HepG2 (cell line): ENCODE measurements around the gene CBX2. TPM values are rescaled to one million over a fixed set of nuclear protein-coding genes. Genes with fewer than 3 reads are reported as not detected.
A peak's percentile ranks its signal among the peaks of the same experiment; 100 is the strongest.

Source experiments
- FOXM1 ChIP-seq: sonication (generic); formaldehyde crosslinking; IDR thresholded peaks from 2 replicates; pipeline ENCODE4 v1.5.0; 2020; ENCODE audit warnings: missing genetic modification reagents
- GFI1 ChIP-seq: sonication (generic); formaldehyde crosslinking; IDR thresholded peaks from 2 replicates; pipeline ENCODE4 v1.5.0; 2020; ENCODE audit warnings: missing genetic modification reagents, mild to moderate bottlenecking, borderline replicate concordance
- HMGXB3 ChIP-seq: sonication (generic); formaldehyde crosslinking; IDR thresholded peaks from 2 replicates; pipeline ENCODE4 v1.4.0; 2020; ENCODE audit warnings: missing genetic modification reagents, borderline replicate concordance
- MEIS2 ChIP-seq: sonication (generic); formaldehyde crosslinking; IDR thresholded peaks from 2 replicates; pipeline ENCODE4 v1.9.0; 2021; ENCODE audit warnings: mild to moderate bottlenecking, missing genetic modification reagents
- MLXIP ChIP-seq: sonication (generic); formaldehyde crosslinking; IDR thresholded peaks from 2 replicates; pipeline ENCODE4 v1.9.0; 2021; ENCODE audit warnings: missing genetic modification reagents, borderline replicate concordance
- SMYD3 ChIP-seq: sonication (generic); formaldehyde crosslinking; IDR thresholded peaks from 2 replicates; pipeline ENCODE4 v1.8.1; 2023; ENCODE audit warnings: mild to moderate bottlenecking, missing genetic modification reagents
- ZBTB2 ChIP-seq: sonication (generic); formaldehyde crosslinking; IDR thresholded peaks from 2 replicates; pipeline ENCODE4 v1.8.0; 2022; ENCODE audit warnings: low read depth, missing genetic modification reagents
- ZC3H13 ChIP-seq: sonication (generic); formaldehyde crosslinking; IDR thresholded peaks from 2 replicates; pipeline ENCODE4 v1.8.1; 2023; ENCODE audit warnings: mild to moderate bottlenecking, missing genetic modification reagents, moderate library complexity
- ZIK1 ChIP-seq: sonication (generic); formaldehyde crosslinking; IDR thresholded peaks from 2 replicates; pipeline ENCODE4 v1.5.0; 2020; ENCODE audit warnings: mild to moderate bottlenecking, low read depth, missing genetic modification reagents, borderline replicate concordance
- ZNF142 ChIP-seq: sonication (generic); formaldehyde crosslinking; IDR thresholded peaks from 2 replicates; pipeline ENCODE4 v1.4.0; 2020; ENCODE audit warnings: missing genetic modification reagents
- ZNF414 ChIP-seq: sonication (generic); formaldehyde crosslinking; IDR thresholded peaks from 2 replicates; pipeline ENCODE4 v1.5.0; 2020; ENCODE audit warnings: missing genetic modification reagents
- polyA plus RNA-seq, 8 experiments: library from polyadenylated mRNA; depleted of rRNA in 3 of 8; stranded (reverse) in 7 of 8; unstranded in 1 of 8; fragments of >200 nt; fragmentation: Illumina TruSeq in 4 of 8; extraction: Trizol in 4 of 8; gene quantifications; 2 replicates each; pipeline versions ENCODE4 v1.2.1 to v1.2.3, GENCODE V29; 2011 to 2016; ENCODE audit warnings: low read depth in 4 of 8, missing spikeins in 1 of 8, mixed read lengths in 1 of 8; ENCODE audit not compliant: insufficient read depth in 1 of 8
- total RNA-seq, 5 experiments: library from RNA; depleted of rRNA; stranded (reverse); fragments of >200 nt; fragmentation: Illumina TruSeq; extraction: Trizol; gene quantifications; 2 replicates each; pipeline ENCODE4 v1.2.3, GENCODE V29; 2016; ENCODE audit warnings: low read depth in 1 of 5

Gene CBX2
- total and polyA plus RNA-seq, 2 of the 13 experiments (the other 11 are each of a cell fraction or from before 2014, with no cell fraction given) = 14.5 to 31.1 TPM

GRCh38 chr17:79788989-79789942 lies 11.3 kb downstream of the CBX2 start (continued):
- no peak for TF ChIP-seq HMGXB3 (CRISPR knock-in tag)
- TF ChIP-seq FOXM1 (CRISPR knock-in tag) = no peak
- 0 out of 2 replicates have a peak, but pooled peaks have one; percentile 48 for TF ChIP-seq ZC3H13
- 0 out of 2 replicates have a peak, but pooled peaks have one; percentile 13 for TF ChIP-seq MEIS2
- no peak for TF ChIP-seq ZNF414 (CRISPR knock-in tag)
- TF ChIP-seq GFI1 (CRISPR knock-in tag) = no peak
- no peak for TF ChIP-seq ZIK1 (CRISPR knock-in tag)
- no peak for TF ChIP-seq SMYD3
- no peak for TF ChIP-seq MLXIP (CRISPR knock-in tag)
- TF ChIP-seq ZNF142 = no peak
- TF ChIP-seq ZBTB2 (CRISPR knock-in tag) = no peak
